ENCODE measurements around the gene UGT1A10.

GRCh38 chr2:233604826-233605225 lies 31.4 kb upstream of the UGT1A10 start:
- TF ChIP-seq CTCF (conservative IDR thresholded peaks at IDR 0.05; ENCODE audit: low read length) = no peak
- TF ChIP-seq EZH2phosphoT487 (IDR thresholded peaks at IDR 0.05; ENCODE audit: borderline replicate concordance) = no peak

Measured in Loucy (cell line).